Nucleus accumbens (tissue), 56 donors: ENCODE data around the gene PLEKHG1.

Experiments
- DNase-seq, 56 donors: peaks; one replicate each; lab custom pipeline; 2025; lab: John Stamatoyannopoulos, UW

PLEKHG1 gene

DNA sequence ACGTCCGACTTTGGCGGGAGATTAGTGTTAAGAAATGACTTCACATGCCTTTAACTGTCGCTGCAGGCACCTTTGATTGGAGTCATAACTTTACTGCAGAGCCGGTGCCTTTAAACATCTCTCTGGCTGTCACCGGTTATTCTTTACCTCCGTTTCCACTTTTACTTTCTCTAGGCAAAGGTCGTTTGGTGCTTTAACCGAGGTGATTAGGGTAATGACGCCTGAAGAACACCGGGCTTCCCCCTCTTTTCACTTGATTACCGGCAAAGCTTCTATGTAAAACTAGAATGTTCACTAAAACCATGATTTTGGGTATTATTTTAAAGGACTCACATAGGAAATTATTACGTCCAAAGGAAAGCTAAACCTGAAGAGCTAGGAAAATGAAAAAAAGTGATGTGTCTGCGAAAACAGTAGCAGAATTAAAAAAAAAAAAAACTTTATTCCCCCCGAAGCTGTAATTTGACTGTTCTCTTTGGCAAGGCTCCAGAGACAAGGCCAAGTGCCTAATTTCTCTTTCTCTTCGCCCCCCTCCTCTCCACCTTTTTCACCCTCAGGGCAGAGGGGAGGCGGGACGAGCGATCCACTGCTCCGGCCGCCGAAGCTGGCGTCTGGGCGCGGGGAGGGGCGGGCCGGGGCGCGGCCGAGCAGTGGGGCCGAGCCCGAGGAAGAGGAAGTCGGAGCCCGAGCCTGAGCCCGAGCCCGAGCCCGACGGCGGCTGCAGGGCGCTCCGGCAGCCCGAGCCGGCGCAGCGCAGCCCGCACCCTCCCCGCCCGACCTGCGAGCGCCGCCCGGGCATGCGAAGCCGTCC is at the start of gene PLEKHG1:
PLEKHG1 (plus strand) TSS at position 687 of the 811 bp plus-strand sequence. CDS start 133,797 bp downstream, outside the sequence.
- DNase-seq: peak in 21 of 56 donors; percentile 4 to 60 (median 19)

DNA sequence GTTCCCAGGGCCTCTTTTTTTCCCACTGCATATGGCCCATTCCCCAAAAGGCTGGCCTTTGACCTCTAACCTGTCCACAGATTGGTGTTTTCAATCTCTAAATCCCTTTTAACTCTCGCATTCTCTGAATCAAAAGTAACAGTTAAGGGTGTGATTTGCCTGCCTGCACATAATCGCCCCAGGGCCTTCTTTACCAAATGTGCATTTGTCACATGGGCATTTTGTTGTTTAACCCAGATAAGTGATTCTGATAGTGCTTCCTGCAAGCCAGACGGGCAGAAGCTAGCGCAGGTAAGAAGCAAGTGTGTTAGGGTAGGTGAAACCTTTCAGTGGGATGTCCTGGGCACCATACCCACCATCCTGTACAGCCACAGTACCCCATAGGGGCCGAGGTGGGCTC is 49.4 kb upstream of the PLEKHG1 start:
- no peak for DNase-seq

GRCh38 chr6:150557043-150557599 is 42.6 kb upstream of the PLEKHG1 start:
- DNase-seq: no peak

- no peak for DNase-seq
Observed at GRCh38 chr6:150560004-150560883, 39.4 kb upstream of the PLEKHG1 start.

- no peak for DNase-seq
Observed at GRCh38 chr6:150560884-150561219, 38.8 kb upstream of the PLEKHG1 start.

DNA sequence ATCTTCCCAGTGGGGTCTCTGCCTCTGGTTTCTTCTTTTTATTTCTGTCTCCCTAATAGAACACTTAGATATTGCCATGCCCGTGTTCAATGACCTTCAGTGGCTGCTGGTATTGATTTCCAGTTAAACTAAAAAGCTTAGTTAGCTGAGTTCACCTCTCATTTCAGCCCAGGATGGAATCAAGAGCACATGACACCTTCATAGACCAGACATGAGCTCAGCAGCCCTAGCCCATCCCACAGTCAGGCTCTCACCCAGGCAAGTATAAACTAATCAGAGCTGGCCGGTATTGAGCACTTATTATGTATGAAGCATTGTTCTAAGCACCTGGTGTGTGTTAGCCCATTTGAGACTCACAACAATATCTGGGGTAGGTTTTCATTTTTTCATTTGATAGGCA is 33.7 kb upstream of the PLEKHG1 start:
- no peak for DNase-seq

- DNase-seq: no peak
Observed at GRCh38 chr6:150566486-150566885, 33.2 kb upstream of the PLEKHG1 start.

- peak in 1 of 56 donors; percentile 17 for DNase-seq
Observed at GRCh38 chr6:150567380-150567779, 32.3 kb upstream of the PLEKHG1 start.

DNA sequence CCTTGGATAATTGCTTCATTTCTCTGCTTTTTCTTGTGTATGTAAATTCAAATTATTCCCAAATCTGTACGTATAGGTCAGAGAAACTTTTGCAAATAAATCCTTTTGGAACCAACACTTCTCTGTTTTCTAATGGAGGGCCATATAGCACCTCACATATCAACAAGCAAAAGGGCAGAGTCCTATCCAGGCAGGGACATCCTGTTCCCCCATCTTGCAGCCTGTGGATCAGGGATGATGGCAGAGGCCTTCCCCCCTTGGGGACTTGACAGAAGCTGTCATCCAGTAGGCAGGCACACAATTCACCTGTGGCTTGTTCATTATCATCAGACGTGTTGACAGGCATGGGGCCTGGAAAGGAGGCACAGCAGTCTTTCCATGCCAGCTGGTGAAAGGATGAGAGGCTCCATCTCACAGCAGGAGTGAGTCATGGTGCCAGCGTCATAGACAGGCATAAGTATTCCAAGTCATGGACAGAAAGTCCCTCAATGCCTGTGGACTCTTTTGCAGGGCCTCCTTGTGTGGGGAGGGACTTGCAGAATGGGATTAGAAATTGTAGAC is 31.8 kb upstream of the PLEKHG1 start:
- peak in 1 of 56 donors; percentile 42 for DNase-seq

DNA sequence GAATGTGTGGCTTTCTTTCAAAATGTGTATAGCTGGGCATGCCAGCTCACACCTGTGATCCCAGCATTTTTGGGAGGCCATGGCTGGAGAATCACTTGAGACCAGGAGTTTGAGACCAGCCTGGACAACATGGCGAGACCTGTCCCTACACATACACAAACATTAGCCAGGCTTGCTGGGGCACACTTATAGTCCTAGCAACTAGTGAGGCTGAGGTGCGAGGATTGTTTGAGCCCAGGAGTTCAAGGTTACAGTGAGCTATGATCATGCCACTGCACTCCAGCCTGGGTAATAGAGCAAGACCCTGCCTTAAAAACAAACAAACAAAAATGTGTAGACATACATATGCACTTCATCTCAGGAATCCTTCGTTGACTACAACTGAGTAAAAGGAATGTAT is 31.1 kb upstream of the PLEKHG1 start:
- DNase-seq: no peak

DNA sequence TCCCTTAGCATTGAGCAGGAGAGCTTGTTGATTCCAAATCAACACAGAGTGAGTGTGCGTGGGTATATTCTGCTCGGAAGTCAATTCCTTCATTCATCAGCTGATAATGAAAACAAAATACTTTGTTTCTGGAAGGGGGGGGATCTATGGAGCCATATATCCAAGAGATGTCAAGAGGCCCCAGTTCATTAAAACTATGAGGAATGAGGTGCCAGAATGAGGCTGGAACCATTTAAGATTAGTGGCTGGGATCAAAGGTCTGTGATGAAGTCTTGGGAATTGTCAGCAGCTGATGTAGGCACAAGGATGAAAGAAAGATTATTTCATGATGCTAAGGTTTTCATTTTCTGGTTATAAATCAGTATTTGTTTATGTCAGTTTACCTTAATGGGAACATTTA is 30.5 kb upstream of the PLEKHG1 start:
- no peak for DNase-seq

DNA sequence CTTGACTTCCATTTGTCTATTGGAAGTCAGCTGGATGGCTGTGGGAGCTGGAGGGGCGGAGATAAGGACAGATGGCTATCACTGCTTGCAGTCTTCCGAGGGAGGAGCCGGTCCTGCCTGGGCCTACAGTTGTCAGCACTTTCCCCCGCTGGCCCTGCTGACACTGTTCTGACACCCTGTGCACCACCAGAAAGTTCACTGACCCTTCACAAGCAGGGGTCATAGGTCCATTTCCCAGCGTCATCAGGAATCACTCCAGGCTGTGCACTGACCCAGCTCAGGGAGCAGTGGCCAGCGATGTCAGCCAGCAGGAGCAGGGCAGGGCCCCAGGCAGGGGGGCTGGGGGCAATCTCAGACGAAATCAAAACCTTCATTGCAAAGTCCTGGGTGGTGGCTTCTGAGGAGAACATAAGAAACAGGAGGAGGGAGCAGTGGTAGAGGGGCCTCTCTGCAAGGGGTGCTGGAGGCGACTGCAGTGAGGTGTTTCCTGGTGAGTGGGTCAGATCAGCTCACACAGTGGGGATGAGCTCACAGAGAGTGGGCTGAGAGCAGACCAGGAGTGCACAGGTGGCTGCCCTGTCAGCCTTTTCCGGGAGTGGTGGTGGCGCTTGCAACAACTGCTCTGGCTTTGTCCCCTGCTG is 26.5 kb upstream of the PLEKHG1 start:
- DNase-seq: no peak

- no peak for DNase-seq
Observed at GRCh38 chr6:150575836-150576235, 23.8 kb upstream of the PLEKHG1 start.

DNA sequence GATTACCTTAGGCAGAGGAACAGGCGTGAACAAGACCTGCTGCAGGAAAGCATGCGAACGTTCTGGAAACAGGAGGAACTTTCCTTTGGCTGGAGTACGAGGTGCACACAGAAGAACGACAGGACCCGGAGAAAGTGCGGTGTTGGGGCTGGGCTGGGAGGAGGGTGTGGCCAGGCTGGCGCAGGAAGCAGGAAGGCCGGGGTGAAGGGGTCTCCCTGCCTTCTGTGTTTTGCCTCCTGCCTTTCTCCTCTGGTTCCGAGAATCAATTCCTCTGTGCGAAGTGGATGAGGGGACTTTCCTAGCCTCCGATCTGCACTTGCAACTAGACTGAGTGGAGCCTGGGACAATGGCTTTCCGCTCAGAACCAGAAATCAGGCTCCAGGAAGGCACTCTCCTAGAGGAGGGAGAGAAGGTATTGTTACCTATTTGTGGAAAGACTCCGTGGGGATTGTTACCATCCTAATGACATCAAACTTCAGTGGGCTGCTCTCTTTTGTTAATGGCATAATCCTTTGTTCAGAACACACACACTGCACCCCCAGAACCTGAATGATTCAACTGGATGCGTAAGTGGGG is 22.9 kb upstream of the PLEKHG1 start:
- DNase-seq: no peak

DNA sequence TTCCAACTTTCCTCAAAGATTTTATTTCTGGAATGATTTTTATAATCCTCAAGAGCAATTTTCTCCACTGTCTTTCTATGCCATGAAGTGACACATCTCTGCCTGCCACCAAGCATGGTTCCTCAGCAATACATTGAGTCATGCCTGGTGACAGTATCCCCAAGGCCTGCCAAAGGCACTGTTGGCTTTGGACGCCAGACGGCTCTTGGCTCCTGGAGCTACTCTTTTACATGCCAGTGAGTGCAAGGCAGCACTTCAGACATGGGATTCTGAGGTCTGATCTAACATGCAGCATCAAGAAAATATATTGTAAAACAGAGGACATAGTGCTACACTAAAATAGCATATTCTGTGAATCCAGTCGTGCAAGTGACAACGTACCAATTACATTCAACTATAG is 20.1 kb upstream of the PLEKHG1 start:
- peak in 6 of 56 donors; percentile 2 to 84 (median 18) for DNase-seq

GRCh38 chr6:150580489-150580888 is 19.2 kb upstream of the PLEKHG1 start:
- DNase-seq: no peak

GRCh38 chr6:150584065-150584464 is 15.6 kb upstream of the PLEKHG1 start:
- no peak for DNase-seq

DNA sequence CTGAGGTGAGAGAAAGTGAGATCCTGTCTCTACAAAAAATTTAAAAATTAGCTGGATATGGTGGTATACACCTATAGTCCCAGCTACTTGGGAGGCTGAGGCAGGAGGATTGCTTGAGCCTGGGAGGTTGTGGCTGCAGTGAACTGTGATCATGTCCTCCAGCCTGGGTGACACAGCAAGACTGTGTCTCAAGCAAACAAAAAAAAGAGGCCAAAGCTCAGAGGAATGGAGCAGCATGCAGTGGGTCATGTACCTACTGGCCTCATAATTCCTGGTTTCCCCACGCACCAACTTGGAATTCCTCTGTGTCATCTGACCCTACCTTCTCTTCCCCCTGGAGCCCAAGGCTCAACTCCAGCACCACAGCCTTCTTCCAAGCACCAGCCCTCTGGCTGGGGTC is 15.1 kb upstream of the PLEKHG1 start:
- DNase-seq: no peak

- no peak for DNase-seq
Observed at GRCh38 chr6:150586850-150587359, 12.8 kb upstream of the PLEKHG1 start.

DNA sequence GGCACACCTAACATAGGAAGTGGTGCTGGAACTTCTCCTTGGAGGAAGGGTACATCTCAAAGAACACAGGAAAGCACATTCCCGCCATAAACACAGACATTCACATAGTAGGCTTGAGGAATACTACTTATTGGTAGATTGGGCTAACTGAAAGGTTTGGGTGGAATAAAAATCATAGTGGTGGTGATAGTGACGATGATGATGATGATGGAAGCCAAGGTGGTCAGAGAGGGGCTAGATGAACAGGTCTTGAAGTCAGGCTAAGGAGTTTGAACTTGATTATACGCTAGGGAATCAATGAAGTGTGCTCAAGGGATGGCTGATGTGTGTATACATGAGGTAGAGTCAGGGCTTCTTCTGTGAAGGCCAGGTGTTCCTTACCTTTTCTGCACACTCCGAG is 12.0 kb upstream of the PLEKHG1 start:
- no peak for DNase-seq
